Measurements from ENCODE around the gene FAM174C. TPM values are rescaled to one million over a fixed set of nuclear protein-coding genes. Genes with fewer than 3 reads are reported as not detected.
"Not testable (repeated sequence)": the region's sequence is repeated elsewhere in the genome, so short reads cannot be mapped to it uniquely, and the experiment has no call there.

FAM174C gene
- polyA plus RNA-seq, 5 donors, result 8.9 to 32.2 (median 17.2) TPM

DNA sequence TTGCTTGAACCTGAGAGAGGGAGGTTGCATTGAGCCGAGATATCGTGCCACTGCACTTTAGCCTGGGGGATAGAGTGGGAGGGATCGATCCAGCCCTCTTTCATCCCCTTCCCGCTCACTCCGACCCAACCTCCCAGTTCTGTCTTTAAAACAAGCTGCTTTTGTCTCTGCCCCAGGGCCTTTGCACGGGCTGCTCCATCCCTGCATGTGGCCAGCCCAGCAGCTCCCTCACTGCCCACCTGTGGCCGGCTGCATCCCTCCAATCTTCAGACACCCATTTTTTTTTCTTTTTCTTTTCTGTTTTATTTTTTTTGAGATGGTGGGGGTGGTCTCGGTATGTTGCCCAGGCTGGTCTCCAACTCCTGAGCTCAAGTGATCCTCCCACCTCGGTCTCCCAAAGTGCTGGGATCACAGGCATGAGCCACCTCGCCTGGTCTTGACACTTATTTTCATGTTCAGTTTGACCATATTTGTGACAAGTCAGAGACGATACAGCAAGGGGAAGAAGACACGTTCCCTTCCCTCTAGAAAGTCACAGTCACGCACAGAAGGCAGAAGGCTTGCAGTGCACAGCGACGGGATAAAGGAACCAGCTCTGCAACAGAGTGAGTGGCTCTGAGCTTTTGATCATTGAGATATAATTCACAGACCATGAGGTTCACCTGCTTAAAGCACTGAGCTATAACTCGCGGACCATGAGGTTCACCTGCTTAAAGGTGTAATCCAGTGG is 42.1 kb downstream of the FAM174C start:
- no peak for DNase-seq

DNA sequence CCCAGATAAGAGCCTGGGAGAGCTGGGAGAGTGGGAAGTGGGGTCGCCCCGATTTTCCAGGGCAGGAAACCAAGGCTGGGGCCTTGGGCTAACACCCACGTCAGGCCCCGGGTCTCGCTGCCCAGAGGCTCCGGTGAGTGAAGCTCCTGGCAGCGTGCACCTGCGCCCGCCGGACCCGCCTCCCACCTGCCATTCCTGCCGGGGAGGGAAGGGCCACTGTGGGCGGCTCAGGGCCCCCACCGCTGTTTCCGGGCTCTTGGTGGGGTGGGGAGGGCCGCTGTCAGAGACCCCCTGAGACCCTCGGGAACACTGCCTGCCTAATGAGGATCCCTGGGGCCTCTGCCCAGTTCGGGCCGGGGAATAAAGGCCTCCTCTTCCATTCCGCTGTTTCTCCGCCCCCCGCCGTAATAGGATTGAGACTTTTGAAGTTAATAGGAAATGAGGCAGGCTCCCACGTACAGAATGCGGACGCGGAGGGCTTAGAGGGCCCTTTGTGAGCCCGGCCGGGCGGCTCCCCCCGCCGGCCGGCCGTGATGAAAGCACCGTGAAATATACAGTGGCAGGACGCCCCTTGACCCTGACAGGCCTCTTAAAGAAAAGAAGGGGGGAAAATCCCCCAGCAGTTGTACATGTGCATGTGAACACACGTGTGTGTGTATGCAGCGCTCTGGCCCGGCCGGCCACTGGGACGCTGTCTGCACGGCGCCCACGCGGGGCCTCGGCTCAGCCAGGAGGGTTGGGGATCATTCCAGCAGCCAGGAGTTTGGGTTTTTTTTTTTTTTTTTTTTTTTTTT is 43.5 kb downstream of the FAM174C start:
- DNase-seq, result no peak

DNA sequence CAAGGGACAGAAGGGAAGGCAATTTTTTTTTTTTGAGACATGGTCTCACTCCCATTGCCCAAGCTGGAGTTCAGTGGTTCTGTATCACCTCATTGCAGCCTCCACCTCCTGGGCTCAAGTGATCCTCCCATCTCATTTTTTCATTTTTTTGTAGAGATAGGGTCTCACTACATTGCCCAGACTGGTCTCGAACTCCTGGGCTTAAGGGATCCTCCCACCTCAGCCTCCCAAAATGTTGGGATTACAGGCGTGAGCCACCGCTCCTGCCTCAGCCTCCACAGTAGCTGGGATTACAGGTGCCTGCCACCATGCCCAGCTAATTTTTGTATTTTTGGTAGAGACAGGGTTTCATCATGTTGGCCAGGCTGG is 44.9 kb downstream of the FAM174C start:
- not testable (repeated sequence) for DNase-seq

DNA sequence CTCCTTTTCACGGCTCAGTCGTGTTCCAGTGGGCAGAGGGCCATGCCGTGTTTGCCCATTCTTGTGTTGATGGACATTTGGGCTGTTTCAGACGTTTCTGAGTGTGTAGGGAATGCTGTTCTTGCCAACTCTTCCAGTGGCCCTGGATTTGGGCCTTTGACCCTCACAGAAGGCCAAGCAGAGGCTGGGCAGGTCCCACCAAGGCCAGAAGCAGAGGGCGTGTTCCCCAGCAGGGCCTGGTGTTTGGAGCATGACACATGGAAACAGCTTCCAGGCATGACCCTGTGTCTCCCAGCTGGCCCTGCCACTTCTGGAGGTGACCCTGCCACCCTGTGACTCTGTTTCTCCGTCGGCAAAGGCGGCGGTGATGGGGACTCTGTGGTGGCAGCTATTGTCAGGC is 46.2 kb downstream of the FAM174C start:
- DNase-seq, result no peak

DNA sequence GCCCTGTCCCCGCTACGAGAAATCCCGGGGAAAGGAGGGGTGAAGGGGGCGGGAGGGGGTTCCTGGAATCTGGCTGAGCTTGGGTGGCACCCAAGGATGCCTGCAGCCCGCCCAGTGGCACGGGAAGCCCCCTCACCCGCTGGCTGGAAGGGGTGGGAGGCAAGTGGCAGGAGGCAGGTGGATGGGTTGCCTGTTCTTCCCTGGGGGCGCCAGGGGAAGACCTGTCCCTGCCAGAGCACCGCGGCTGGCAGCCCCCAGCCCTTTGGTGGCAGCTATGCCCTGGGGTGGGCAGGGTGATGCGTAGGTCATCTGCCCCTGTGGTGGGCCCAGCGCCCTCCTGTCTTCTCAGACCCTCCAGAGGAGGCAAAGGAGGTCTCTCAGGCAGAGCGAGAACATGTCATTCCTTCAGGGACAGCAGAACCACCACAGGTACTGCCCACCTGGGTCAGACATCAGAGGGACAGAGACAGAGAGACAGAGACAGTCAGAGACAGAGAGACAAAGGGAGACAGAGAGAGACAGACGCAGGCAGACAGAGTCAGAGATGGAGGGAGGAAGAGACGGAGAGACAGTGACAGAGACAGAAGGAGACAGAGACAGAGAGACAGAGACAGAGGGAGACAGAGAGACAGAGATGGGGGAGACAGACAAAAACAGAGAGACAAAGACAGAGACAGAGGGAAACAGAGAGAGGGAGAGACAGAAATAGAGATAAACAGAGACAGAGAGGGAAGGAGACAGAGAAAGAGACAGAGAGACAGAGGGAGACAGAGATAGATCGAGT is 47.1 kb downstream of the FAM174C start:
- no peak for DNase-seq

DNA sequence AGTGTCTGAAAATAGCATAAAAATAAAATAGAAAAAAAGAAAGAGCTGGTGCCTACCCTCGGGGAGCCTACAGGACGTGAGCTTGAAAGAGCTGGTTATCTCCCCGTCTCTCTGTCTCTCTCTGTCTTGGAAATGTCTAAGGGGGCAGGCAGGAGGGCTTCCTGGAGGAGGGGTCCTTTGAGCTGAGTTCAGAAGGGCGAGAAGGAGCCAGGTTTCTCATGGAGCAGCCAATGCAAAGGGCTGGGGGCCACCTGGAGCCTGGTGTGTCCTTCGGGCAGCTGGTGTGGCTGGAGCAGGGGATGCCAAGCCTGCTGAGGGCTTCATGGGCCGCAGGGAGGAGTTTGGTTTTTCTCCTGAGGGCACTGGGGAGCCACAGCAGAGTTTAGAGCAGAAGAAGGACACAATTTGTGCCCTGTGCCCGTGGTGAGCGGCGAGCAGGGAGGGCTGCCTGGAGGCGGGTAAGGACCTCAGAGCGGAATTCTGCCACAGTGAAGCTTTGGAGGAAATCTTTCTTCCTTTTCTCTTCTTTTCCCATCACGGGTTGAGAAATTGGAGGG is 49.0 kb downstream of the FAM174C start:
- DNase-seq, result no peak

DNA sequence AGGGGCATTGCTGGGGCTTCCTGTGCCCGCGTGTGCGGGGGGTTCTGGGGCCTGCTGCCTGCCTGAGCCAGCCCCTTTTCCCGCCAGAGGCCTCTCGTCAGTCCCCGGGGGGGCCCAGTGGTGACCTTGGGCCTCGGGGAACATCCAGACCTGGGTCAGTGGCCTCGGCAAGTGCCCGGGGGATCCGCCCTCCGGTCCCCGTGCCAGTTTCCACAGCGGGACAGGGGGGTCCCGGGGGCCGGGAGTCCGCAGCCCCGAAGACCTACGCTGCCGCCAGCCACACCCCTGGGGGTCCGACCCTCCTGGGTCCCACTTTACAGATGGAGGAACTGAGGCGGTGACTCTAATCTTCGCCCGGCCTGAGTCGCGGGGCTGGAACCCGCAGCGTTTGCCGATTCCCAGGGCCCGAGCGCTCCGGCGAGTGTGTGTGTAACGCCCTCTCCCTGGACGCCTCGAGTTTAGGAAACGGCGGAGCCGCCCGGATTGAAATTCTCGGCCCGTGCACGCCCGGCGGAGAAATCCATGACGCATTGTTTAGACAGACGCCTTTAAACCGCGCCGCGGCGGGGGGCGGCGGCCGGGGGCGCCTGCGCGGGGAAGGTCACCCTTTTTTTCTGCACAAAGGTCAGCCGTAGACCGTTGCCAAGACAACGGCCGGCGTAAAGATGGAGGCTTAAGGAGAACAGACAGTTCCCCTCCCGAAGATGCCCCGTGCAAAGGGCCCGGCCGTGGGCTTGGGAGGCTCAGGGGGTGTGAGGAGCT is 49.7 kb downstream of the FAM174C start:
- peak; percentile 52 to 61 for DNase-seq

DNA sequence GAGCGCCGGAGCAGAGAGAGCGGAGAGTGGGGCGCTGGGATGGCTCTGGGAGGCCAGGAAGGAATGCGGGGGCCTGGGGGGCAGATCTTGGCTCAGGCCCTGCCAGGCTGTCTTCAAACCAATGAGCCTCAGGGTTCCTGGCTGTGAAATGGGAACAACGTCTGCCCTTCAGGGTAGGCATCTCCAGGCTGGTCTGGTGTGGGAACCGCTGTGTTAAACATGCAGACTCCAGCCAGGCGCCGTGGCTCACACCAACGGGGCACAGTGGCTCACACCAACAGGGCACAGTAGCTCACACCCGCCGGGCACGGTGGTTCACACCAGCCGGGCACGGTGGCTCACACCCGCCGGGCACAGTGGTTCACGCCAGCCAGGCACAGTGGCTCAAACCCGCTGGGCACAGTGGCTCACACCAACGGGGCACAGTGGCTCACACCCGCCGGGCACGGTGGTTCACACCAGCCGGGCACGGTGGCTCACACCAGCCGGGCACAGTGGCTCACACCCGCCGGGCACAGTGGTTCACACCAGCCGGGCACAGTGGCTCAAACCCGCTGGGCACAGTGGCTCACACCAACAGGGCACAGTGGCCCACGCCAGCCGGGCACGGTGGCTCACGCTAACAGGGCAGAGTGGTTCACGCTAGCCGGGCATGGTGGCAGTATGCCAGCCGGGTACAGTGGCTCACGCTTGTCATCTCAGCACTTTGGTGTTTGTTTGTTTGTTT is 50.4 kb downstream of the FAM174C start:
- no peak for DNase-seq

DNA sequence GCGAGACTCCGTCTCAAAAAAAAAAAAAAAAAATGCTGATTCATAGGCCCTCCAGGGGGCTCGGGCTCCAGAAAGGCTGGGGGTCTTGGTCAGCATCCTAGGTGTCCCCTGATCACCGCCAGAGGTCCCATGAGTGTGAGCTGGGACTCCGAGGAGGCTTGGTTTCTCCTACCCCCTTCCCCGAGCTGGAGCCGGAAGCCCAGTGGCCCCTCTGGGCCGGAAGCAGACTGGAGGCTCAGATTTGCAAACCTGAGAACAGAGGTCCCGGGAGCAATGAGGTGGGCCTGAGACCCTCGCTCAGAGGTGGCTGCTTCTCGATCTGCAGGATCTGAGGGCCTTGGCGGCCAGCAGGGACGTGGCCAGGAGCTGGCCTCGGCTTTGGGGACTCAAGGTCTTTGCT is 51.8 kb downstream of the FAM174C start:
- no peak for DNase-seq

Other genes starting within 250 kb of the FAM174C start
- 100 to 1,000 TPM; 128 to 196 (median 157) TPM for gene CNN2, start 248.9 kb upstream of the FAM174C start, polyA plus RNA-seq (ENCODE audit: insufficient read depth in 1 of 5, insufficient read length in 5 of 5, low replicate concordance in 1 of 5)
- 1 to 10 TPM; 2.8 to 6.1 (median 4.7) TPM for gene ABCA7, start 235.4 kb upstream of the FAM174C start, polyA plus RNA-seq (ENCODE audit: insufficient read depth in 1 of 5, insufficient read length in 5 of 5, low replicate concordance in 1 of 5)
- gene ARHGAP45, start 208.4 kb upstream of the FAM174C start, polyA plus RNA-seq (ENCODE audit: insufficient read depth in 1 of 5, insufficient read length in 5 of 5, low replicate concordance in 1 of 5), result 10 to 100 TPM in 3 of 5 donors, 1 to 10 TPM in 2; 7.8 to 15.8 (median 10.2) TPM
- gene POLR2E, start 180.2 kb upstream of the FAM174C start, polyA plus RNA-seq (ENCODE audit: insufficient read depth in 1 of 5, insufficient read length in 5 of 5, low replicate concordance in 1 of 5), result 100 to 1,000 TPM; 107 to 191 (median 115) TPM
- gene GPX4, start 171.5 kb upstream of the FAM174C start, polyA plus RNA-seq (ENCODE audit: insufficient read depth in 1 of 5, insufficient read length in 5 of 5, low replicate concordance in 1 of 5), result 100 to 1,000 TPM; 141 to 288 (median 176) TPM
- gene SBNO2, start 101.3 kb upstream of the FAM174C start, polyA plus RNA-seq (ENCODE audit: insufficient read depth in 1 of 5, insufficient read length in 5 of 5, low replicate concordance in 1 of 5), result 10 to 100 TPM; 16.7 to 26.3 (median 17.9) TPM
- 10 to 100 TPM; 40.7 to 59.5 (median 46.3) TPM for gene STK11, start 69.8 kb upstream of the FAM174C start, polyA plus RNA-seq (ENCODE audit: insufficient read depth in 1 of 5, insufficient read length in 5 of 5, low replicate concordance in 1 of 5)
- gene CBARP, start 37.5 kb upstream of the FAM174C start, polyA plus RNA-seq (ENCODE audit: insufficient read depth in 1 of 5, insufficient read length in 5 of 5, low replicate concordance in 1 of 5), result 1 to 10 TPM in 4 of 5 donors, under 1 TPM in 1; 0.97 to 2.5 (median 1.5) TPM
- gene ATP5F1D, start 33.8 kb upstream of the FAM174C start, polyA plus RNA-seq (ENCODE audit: insufficient read depth in 1 of 5, insufficient read length in 5 of 5, low replicate concordance in 1 of 5), result 100 to 1,000 TPM in 1 of 5 donors, 10 to 100 TPM in 4; 47.3 to 131 (median 76.0) TPM
- gene MIDN, start 26.9 kb upstream of the FAM174C start, polyA plus RNA-seq (ENCODE audit: insufficient read depth in 1 of 5, insufficient read length in 5 of 5, low replicate concordance in 1 of 5), result 10 to 100 TPM; 29.5 to 67.9 (median 40.8) TPM
- gene CIRBP, start 6.2 kb upstream of the FAM174C start, polyA plus RNA-seq (ENCODE audit: insufficient read depth in 1 of 5, insufficient read length in 5 of 5, low replicate concordance in 1 of 5), result 1,000 to 10,000 TPM in 1 of 5 donors, 100 to 1,000 TPM in 4; 774 to 1,053 (median 920) TPM
- gene EFNA2, start 10.3 kb downstream of the FAM174C start, polyA plus RNA-seq (ENCODE audit: insufficient read depth in 1 of 5, insufficient read length in 5 of 5, low replicate concordance in 1 of 5), result 1 to 10 TPM in 2 of 5 donors, under 1 TPM in 3; 0.66 to 2.1 (median 0.84) TPM
- 10 to 100 TPM; 29.8 to 76.5 (median 37.8) TPM for gene NDUFS7, start 108.4 kb downstream of the FAM174C start, polyA plus RNA-seq (ENCODE audit: insufficient read depth in 1 of 5, insufficient read length in 5 of 5, low replicate concordance in 1 of 5)
- 10 to 100 TPM; 18.6 to 42.1 (median 22.2) TPM for gene GAMT, start 126.0 kb downstream of the FAM174C start, polyA plus RNA-seq (ENCODE audit: insufficient read depth in 1 of 5, insufficient read length in 5 of 5, low replicate concordance in 1 of 5)
- 100 to 1,000 TPM in 1 of 5 donors, 10 to 100 TPM in 4; 86.4 to 104 (median 87.9) TPM for gene DAZAP1, start 132.1 kb downstream of the FAM174C start, polyA plus RNA-seq (ENCODE audit: insufficient read depth in 1 of 5, insufficient read length in 5 of 5, low replicate concordance in 1 of 5)
- 1,000 to 10,000 TPM in 1 of 5 donors, 100 to 1,000 TPM in 4; 535 to 1,164 (median 663) TPM for gene RPS15, start 162.9 kb downstream of the FAM174C start, polyA plus RNA-seq (ENCODE audit: insufficient read depth in 1 of 5, insufficient read length in 5 of 5, low replicate concordance in 1 of 5)
- 1 to 10 TPM in 2 of 5 donors, under 1 TPM in 3; 0.57 to 1.2 (median 0.71) TPM for gene APC2, start 174.6 kb downstream of the FAM174C start, polyA plus RNA-seq (ENCODE audit: insufficient read depth in 1 of 5, insufficient read length in 5 of 5, low replicate concordance in 1 of 5)
- gene C19orf25, start 203.7 kb downstream of the FAM174C start, polyA plus RNA-seq (ENCODE audit: insufficient read depth in 1 of 5, insufficient read length in 5 of 5, low replicate concordance in 1 of 5), result 10 to 100 TPM; 17.4 to 34.7 (median 20.9) TPM
- gene PCSK4, start 214.8 kb downstream of the FAM174C start, polyA plus RNA-seq (ENCODE audit: insufficient read depth in 1 of 5, insufficient read length in 5 of 5, low replicate concordance in 1 of 5), result 1 to 10 TPM; 2.7 to 6.0 (median 3.7) TPM
- 1 to 10 TPM; 2.4 to 6.7 (median 3.9) TPM for gene REEP6, start 215.7 kb downstream of the FAM174C start, polyA plus RNA-seq (ENCODE audit: insufficient read depth in 1 of 5, insufficient read length in 5 of 5, low replicate concordance in 1 of 5)
- 1 to 10 TPM in 1 of 5 donors, under 1 TPM in 4; 0.38 to 1.2 (median 0.54) TPM for gene ADAMTSL5, start 237.5 kb downstream of the FAM174C start, polyA plus RNA-seq (ENCODE audit: insufficient read depth in 1 of 5, insufficient read length in 5 of 5, low replicate concordance in 1 of 5)
- gene PLK5, start 248.5 kb downstream of the FAM174C start, polyA plus RNA-seq (ENCODE audit: insufficient read depth in 1 of 5, insufficient read length in 5 of 5, low replicate concordance in 1 of 5), result under 1 TPM; 0.14 to 0.53 (median 0.28) TPM

Measured in right lung (tissue), 5 donors.